HL-60 (cell line): ENCODE measurements around the gene ALDH2.

Source experiments
- DNase-seq, 2 experiments: peaks; one replicate each; pipeline ENCODE4 v3.0.0-alpha.2; 2010 to 2020; ENCODE audit warnings: low read depth in 1 of 2, low spot score in 1 of 2
- H3K27ac ChIP-seq: fragments of 250-450 bp; sonication (Bioruptor Pico); replicated peaks from 2 replicates; pipeline ENCODE4 v1.5.1; 2020; ENCODE audit warnings: mild to moderate bottlenecking, moderate library complexity
- H3K27me3 ChIP-seq: fragments of 250-450 bp; sonication (Bioruptor Pico); 2 replicates; pipeline ENCODE4 v1.5.1; 2021; ENCODE audit warnings: mild to moderate bottlenecking, moderate library complexity; ENCODE audit not compliant: insufficient read depth, poor library complexity, severe bottlenecking
- H3K4me3 ChIP-seq: replicated peaks from 2 replicates; pipeline ENCODE4 v1.5.1; 2011; ENCODE audit warnings: mild to moderate bottlenecking, control low read depth, low read length; ENCODE audit not compliant: insufficient read depth
- CTCF ChIP-seq: IDR thresholded peaks from one replicate; pipeline ENCODE4 v1.5.1; 2011; ENCODE audit warnings: low read length, control low read depth, inconsistent platforms; ENCODE audit not compliant: insufficient read depth
- GABPA ChIP-seq: IDR thresholded peaks from 2 replicates; pipeline ENCODE4 v1.6.1; 2012; ENCODE audit warnings: low read depth
- POLR2AphosphoS5 ChIP-seq: IDR thresholded peaks from 2 replicates; pipeline ENCODE4 v1.6.1; 2012; ENCODE audit warnings: low read depth
- SPI1 ChIP-seq: IDR thresholded peaks from 2 replicates; pipeline ENCODE4 v1.6.1; 2012; ENCODE audit warnings: low read depth, mild to moderate bottlenecking, borderline replicate concordance
- TF ChIP-seq, protein P1 (sequence below): IDR thresholded peaks from 2 replicates; pipeline ENCODE4 v1.6.1; 2012; ENCODE audit warnings: low read depth; ENCODE audit not compliant: insufficient replicate concordance

ALDH2 gene

GRCh38 chr12:111748151-111748672 lies 18.5 kb upstream of the ALDH2 start:
- Histone ChIP-seq H3K4me3 (no peak overlapping the region), H3K27ac (no peak overlapping the region), H3K27me3 (no peaks in the 10 kb centered on the region)
- DNase-seq = no peak
- TF ChIP-seq GABPA = no peak
- no peak for TF ChIP-seq SPI1
- TF ChIP-seq, protein P1, sequence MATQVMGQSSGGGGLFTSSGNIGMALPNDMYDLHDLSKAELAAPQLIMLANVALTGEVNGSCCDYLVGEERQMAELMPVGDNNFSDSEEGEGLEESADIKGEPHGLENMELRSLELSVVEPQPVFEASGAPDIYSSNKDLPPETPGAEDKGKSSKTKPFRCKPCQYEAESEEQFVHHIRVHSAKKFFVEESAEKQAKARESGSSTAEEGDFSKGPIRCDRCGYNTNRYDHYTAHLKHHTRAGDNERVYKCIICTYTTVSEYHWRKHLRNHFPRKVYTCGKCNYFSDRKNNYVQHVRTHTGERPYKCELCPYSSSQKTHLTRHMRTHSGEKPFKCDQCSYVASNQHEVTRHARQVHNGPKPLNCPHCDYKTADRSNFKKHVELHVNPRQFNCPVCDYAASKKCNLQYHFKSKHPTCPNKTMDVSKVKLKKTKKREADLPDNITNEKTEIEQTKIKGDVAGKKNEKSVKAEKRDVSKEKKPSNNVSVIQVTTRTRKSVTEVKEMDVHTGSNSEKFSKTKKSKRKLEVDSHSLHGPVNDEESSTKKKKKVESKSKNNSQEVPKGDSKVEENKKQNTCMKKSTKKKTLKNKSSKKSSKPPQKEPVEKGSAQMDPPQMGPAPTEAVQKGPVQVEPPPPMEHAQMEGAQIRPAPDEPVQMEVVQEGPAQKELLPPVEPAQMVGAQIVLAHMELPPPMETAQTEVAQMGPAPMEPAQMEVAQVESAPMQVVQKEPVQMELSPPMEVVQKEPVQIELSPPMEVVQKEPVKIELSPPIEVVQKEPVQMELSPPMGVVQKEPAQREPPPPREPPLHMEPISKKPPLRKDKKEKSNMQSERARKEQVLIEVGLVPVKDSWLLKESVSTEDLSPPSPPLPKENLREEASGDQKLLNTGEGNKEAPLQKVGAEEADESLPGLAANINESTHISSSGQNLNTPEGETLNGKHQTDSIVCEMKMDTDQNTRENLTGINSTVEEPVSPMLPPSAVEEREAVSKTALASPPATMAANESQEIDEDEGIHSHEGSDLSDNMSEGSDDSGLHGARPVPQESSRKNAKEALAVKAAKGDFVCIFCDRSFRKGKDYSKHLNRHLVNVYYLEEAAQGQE = no peak
- TF ChIP-seq POLR2AphosphoS5 = no peak
- no peak for TF ChIP-seq CTCF

DNA sequence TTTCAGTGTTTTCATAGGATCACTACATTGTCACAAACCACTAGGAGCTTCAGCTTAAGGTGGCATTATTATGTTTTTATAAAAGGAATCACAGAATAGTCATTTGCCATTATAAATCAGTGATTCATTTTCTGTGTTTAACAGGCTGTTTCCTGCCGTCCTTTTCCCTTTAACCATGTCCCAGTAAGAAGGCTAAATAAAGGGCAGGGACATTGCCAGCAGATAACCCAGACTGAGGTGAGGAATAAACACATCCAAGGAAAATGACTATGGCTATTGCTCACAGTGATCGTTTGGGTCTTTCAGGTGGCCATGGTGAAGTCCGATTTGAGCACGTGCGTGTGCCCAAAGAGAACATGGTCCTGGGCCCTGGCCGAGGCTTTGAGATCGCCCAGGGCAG lies 17.9 kb upstream of the ALDH2 start:
- H3K4me3 ChIP-seq = no peak overlapping the region
- H3K27me3 ChIP-seq = no peaks in the 10 kb centered on the region
- DNase-seq = no peak
- H3K27ac ChIP-seq = no peak overlapping the region
- no peak for TF ChIP-seq SPI1
- TF ChIP-seq POLR2AphosphoS5 = no peak
- no peak for TF ChIP-seq CTCF

- no peak overlapping the region for H3K27ac ChIP-seq
- TF ChIP-seq, protein P1 = no peak
- TF ChIP-seq CTCF = no peak
- no peak for TF ChIP-seq POLR2AphosphoS5
- no peak for TF ChIP-seq GABPA
- TF ChIP-seq SPI1 = no peak
- H3K4me3 ChIP-seq = no peak overlapping the region
- no peaks in the 10 kb centered on the region for H3K27me3 ChIP-seq
- no peak for DNase-seq
These were observed 17.3 kb upstream of the ALDH2 start for GRCh38 chr12:111749391-111749790.

DNA sequence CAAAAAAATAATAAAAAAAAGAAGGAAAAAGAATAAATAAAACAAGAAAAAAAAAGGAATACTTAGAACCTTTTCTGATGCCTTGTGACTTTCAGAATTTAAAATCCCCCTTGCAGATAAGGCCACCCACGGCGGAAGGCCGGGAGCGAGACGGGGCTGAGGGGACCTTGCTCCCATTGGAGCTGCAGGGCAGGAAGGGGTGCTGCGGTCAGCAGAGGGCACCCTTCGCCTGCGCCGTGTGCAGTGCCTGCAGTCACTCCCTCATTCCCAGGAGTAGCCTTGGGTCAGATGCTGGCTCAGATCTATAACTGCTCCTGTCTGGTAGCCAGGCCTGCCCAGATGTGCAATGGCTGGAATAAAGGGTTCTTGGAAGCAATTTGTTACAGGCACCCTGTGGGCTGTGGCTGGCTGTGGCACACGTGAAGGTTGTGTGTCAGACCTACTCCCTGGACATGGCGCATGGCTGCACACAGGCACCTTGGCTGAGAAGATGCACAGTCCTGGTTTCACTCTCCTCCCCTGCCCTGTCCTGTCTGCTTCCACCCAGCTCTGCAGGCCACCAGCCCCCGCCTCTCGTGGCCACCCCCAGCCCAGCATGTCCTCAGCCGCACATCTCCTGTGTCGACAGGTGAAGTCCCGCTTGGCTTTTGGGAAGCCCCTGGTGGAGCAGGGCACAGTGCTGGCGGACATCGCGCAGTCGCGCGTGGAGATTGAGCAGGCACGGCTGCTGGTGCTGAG lies 13.4 kb upstream of the ALDH2 start:
- Histone ChIP-seq H3K27ac (no peak overlapping the region), H3K4me3 (no peak overlapping the region), H3K27me3 (no peaks in the 10 kb centered on the region)
- TF ChIP-seq CTCF = peak; percentile 37
- TF ChIP-seq GABPA = no peak
- DNase-seq = peak; percentile 32 to 47
